HG03457 (cell line): ENCODE measurements around the gene ZNF606.

ENCODE experiments used
- ATAC-seq: cut with Tn5 transposase; IDR thresholded peaks from one replicate; pipeline ENCODE4 v1.9.1; 2021; ENCODE audit warnings: moderate number of reproducible peaks; ENCODE audit not compliant: unreplicated experiment

ZNF606 gene

DNA sequence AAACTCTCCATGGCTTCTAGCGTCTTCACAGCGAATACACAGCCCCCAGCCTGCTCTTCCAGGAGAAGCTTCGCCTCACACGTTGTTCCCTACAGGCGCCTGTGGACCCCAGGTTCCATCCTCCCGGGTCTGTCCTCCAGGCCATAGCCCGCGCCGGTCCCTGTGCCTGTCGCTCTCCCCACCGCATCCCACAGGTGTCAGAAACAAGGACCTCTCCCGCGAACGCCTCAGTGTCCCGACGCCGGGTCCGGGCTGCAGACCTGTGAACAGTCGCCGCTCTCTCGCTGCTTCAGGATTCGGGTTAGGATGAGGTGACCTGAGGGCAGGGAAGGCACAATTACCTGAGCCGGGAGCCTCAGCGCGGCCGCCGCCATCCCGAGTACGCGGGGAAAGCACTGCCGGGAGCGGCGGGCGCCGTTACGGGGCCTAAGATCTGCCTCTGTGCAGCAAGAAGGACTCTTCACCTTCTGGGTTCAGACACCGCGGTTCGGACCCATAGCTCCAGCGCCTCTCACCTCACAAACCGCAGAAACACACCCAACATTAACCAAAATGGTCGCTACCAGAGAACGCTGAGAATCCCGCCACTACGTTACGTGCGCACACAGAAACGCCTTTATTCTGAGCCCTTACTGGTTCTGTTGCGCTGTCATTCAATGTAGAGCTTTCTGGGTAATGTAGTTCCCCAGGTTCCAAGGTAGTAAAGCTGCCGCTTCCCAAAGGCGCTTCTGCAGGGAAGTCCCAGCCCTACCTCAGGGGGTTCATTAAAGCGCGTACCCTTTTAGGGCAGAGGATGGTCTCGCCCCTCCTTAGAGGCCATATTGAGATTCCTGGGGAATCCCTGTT, 67.6 kb downstream of the ZNF606 start, which contains the start of gene ZNF418:
Gene ZNF418, minus strand, starts transcription at position 583 of the 846 bp plus-strand sequence. CDS start 1,580 bp downstream, outside the sequence.
- peak; percentile 82 for ATAC-seq

DNA sequence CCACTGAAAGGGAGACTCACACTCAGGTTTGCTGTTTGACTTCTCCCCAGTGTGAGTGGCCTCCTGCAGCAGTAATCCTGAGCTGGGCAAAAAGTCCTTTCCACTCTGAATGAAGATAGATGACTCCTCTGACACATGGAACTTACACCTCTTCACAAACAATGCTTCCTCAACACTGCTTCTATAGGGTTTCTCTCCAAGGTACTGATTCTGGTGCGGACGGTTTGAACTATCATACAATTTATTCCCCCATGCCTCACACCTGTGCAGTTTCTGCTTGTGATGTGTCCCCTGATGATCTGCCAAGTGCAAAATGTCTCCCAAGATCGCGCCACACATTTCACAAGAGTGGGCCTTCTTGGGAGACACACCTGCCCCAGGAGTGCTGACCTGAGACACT, 75.0 kb downstream of the ZNF606 start:
- ATAC-seq, result no peak
